LNCAP (cell line): Measurements from ENCODE around the gene FBXO31.

Experiments used
- TF ChIP-seq, protein P1 (sequence below): fragments of 450-650 bp; IDR thresholded peaks from 2 replicates; pipeline ENCODE4 v1.5.1; 2017; ENCODE audit warnings: mild to moderate bottlenecking

Gene FBXO31

DNA sequence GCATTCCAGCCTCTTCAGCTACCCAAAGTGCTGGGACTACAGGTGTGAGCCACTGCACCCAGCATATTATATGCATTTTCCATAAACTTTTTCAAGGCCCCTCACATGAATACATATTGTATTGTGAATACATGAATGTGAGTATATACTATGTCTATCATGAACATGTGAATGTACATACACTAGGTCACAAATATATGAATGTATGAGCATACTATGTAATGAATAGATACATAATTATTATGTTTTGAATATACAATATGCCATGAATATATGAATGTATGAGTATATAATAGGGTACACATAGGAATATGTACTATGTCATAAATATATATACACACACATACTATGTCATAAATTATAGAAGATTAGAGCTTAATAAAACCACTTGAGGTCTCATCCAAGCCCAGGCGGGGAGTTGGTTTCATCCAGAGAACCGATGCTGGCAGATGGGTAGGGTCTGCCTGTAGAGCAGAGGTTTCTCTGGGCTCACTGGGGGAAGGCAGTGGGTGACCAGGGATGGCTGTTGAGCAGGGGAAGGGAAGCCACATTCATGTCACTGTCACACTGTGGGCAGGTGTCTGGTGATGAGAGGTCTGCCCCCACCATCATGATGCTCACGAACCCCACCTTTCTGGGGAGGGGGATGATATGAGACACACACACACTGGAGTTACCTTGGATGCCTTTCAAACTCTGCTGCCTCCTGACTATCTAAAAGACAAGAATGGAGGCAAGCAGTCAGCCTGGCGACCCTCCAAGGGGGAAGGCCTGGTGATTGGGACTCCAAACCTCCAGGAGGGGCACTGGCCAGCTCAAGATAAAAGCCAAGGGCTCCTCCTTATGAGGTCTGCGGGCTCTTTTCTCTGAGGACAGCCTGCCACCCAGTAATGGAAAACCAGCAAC is 73.7 kb downstream of the FBXO31 start:
- TF ChIP-seq, protein P1, sequence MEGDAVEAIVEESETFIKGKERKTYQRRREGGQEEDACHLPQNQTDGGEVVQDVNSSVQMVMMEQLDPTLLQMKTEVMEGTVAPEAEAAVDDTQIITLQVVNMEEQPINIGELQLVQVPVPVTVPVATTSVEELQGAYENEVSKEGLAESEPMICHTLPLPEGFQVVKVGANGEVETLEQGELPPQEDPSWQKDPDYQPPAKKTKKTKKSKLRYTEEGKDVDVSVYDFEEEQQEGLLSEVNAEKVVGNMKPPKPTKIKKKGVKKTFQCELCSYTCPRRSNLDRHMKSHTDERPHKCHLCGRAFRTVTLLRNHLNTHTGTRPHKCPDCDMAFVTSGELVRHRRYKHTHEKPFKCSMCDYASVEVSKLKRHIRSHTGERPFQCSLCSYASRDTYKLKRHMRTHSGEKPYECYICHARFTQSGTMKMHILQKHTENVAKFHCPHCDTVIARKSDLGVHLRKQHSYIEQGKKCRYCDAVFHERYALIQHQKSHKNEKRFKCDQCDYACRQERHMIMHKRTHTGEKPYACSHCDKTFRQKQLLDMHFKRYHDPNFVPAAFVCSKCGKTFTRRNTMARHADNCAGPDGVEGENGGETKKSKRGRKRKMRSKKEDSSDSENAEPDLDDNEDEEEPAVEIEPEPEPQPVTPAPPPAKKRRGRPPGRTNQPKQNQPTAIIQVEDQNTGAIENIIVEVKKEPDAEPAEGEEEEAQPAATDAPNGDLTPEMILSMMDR = no peak

DNA sequence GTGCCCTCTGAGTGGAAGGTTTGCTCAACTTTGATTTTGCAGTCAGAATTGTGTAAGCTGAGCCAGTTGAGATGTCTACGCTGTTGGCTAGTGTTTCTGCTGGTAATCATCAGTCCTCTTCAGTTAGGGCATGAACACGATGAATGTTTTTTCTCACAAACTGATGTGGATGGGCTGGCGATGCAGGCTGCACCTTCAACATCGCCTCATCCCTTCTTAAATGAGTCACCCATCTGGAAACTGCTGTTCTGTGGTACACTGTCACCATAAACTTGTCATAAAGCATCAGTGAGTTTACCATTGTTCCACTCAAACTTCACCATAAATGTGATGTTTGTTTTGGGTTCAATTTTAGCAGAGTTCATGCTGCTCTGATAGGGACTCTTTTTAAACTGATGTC is 74.8 kb downstream of the FBXO31 start:
- TF ChIP-seq, protein P1 = no peak

DNA sequence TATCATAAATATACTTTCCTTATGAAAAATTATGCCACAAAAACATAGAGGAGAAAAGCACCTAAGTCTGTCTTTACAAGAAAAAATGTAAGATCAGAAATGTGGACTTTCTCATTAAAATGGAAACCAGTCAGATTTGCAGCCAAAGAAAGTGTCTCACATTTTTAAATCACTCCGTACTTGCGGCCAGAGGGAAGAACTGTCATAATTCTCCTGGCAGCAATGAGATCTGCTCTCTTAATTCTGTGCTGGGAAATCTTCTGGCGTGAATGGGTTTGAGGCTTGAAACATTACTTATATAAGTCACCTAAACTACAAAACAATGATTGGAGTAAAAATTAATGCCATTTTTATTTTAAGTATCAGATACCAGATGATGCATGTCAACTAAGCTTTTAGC is 77.1 kb downstream of the FBXO31 start:
- TF ChIP-seq, protein P1 = no peak

DNA sequence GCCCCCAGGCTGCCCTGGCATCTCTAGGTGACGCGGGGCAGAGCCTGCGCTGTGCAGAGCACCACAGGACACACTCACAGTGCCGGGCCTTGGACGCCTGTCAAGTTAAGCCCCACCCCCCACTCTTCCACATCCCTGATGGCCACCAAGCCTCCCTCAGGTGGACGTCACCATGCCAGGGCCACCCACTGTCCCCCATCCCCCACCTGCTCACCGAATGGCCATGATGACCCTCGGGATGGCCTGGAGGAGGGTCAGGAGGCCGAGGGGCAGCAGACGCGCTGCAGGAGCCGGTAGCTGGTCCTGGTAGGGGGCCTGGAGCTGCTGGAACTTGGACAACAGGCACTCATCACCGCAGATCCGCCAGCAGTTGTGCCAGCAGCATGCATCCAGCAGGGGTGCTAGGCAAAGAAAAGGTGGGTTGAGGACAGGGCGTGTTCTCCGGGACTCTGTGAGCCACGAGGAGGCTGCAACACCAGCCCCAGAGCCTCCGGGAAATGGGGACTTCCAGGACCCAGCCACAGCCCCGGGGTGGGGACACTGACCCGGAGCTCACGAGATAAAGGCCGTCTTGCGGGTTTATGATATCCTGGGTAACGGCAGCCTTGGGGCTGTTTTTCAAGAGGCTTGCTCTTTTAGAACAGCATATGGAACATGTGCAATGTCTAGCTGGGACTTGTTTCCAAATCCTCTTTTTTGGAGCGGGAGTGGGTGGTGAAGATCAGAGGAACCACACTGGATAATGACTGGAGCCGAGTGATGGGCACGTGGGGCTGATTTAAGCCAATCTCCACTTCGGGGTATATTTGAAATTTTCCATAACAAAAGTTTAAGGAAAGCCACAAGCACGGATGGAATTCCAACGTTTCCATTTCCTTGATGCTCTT is 77.8 kb downstream of the FBXO31 start:
- TF ChIP-seq, protein P1 = no peak

DNA sequence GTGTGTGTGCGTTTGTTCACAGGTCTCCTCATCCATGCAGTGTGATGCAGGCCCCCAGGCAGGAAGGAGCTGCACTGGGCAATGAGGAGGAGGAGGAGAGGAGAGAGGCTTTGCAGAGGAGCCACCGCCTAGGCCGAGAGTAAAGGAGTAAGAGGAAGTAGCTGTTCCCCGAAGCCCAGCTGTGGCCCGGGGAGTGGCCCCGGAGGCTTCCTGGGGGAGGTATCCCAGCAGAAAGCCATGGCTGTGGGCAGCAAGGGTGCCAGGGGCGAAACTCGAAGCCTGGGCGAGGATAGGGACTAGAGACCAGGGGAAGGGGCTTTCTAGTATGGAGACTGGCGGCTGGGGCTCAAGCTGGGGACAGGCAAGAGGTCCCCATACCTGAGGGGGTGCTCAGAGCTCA is 78.6 kb downstream of the FBXO31 start:
- TF ChIP-seq, protein P1 = no peak

DNA sequence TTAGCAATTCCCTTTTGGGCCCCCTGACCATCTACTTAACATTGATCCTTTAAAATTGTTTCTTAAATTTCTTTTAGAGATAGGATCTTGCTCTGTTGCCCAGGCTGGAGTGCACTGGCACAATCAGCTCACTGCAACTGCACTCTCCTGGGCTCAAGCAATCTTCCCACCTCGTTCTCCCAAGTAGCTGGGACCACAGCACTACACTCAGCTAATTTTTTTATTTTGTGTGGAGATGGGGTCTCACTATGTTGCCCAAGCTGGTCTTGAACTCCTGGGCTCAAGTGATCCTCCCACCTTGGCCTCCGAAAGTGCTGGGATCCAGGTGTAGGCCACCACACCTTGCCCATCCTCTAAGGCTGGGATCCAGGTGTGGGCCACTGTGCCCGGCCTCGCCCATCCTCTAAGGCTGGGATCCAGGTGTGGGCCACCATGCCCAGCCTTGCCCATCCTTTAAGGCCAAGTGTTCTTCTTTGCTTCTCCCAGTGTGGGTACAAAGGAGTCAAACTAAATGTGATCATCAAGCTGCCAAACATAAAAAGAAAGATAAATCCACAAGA is 79.5 kb downstream of the FBXO31 start:
- TF ChIP-seq, protein P1 = no peak

DNA sequence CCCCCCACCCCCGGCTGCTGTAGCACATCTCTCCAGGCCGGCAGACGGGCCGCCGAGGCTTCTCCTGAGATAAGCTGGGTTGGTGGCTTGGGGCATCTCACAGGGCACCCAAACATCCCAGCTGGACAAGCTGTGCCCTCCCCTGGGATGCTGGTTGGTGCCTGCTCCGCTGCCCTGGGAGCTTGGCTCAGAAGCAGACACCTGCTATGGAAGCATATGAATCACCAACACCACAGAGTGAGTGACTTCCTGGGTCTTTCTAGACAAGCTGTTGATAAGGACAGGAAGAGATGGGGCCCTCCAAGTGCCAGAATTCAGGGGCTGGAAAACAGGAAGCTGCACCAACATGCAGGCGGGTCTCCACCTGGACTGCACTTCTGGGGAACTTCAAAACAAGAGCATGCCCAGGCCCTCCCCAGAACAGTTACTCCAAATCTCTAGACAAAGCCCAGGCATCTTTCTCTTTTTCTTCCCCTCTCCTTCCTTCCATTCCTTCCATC is 80.1 kb downstream of the FBXO31 start:
- TF ChIP-seq, protein P1 = no peak
